GM10266 (cell line): ENCODE data around the gene PKD2L1.

Experiments used
- DNase-seq: peaks from one replicate; pipeline ENCODE4 v3.0.0; 2012; ENCODE audit errors: extremely low spot score
- TF ChIP-seq, protein P1 (sequence below): IDR thresholded peaks from 2 replicates; pipeline ENCODE4 v1.5.1; 2012; ENCODE audit warnings: mild to moderate bottlenecking, low read depth; ENCODE audit not compliant: control insufficient read depth, insufficient read depth; ENCODE audit errors: missing control alignments

Gene PKD2L1

DNA sequence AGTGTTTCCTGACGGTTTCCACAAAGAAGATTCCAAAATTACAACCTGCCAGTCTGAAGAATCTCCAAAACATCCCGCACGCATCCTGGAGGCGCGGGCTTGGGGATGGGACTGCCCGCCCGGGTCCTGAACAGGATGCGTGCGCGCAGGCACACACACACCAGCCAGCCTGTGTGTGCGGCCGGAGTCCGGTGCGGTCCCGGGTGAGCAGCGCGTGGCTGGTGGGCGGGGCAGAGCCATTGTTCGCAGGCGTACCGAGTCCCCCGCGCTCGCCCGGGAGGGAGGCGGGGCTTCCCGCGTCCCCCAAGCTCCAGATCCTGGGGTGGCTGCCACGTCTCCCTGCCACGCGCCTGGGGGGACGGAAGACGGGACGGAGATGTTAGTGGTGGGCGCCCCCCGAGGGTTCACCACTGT, 16.3 kb upstream of the PKD2L1 start:
- TF ChIP-seq, protein P1, sequence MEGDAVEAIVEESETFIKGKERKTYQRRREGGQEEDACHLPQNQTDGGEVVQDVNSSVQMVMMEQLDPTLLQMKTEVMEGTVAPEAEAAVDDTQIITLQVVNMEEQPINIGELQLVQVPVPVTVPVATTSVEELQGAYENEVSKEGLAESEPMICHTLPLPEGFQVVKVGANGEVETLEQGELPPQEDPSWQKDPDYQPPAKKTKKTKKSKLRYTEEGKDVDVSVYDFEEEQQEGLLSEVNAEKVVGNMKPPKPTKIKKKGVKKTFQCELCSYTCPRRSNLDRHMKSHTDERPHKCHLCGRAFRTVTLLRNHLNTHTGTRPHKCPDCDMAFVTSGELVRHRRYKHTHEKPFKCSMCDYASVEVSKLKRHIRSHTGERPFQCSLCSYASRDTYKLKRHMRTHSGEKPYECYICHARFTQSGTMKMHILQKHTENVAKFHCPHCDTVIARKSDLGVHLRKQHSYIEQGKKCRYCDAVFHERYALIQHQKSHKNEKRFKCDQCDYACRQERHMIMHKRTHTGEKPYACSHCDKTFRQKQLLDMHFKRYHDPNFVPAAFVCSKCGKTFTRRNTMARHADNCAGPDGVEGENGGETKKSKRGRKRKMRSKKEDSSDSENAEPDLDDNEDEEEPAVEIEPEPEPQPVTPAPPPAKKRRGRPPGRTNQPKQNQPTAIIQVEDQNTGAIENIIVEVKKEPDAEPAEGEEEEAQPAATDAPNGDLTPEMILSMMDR = no peak
- DNase-seq = peak; percentile 78

DNA sequence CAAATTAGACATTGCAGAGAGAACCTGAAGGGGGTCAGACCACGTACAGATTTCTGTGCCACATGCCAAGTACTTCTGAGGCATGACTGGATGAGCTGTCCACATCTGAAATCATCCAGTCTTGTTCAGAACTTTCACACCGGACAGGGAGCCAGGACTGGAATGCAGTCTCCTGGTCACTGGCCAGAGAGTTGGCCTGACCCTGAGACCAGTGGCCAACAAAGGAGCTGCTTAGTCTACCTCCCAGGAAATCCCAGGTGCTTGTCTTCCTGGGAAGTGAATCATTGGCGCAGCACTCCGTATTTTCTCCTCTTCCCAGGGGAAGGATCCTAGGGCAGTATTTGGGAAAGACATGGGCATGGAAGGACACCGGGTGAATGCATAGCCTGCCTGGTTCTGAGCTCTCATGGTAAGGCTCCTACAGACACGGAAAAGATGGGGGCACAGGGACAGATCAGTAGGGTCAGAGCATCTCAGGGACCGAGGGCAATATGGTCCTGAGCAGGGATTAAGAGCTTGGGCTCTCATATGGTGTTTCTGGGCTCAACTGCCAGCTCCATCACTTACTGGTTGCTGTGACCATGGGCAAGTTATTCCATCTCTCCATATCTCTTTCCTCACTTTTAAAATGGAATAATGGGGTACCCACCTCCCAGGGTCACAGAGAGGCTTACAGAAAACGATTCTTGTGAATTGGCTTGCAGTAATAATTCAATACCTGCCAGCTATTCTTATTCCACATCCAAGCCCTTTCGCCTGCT, 15.7 kb upstream of the PKD2L1 start:
- TF ChIP-seq, protein P1 = no peak

DNA sequence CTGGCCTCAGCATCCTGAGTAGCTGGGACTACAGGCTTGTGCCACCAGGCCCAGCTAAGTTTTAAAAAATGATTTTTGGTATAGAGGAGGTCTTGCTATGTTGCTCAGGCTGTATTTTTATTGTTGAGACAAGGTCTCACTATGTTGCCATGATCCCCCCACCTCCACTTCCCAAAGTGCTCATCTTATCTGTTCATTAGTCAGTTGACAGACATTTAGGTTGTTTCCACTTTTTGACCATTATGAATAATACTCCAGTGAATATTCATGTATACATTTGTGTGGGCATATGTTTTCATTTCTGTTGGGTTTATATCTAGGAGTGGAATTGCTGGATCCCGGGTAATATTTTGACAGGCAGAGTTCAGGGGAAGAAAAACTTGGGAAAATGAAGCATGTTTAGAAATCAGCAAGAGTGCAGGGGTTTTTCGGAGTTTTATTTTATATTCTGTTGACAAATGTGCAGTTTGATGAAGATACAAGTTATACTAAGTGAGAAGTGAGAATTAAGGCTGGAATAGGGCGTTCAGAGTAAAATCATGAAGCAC, 14.3 kb upstream of the PKD2L1 start:
- TF ChIP-seq, protein P1 = no peak
- DNase-seq = no peak

More for the DNA sequence above, 15.7 kb upstream of the PKD2L1 start:
- no peak for DNase-seq

DNA sequence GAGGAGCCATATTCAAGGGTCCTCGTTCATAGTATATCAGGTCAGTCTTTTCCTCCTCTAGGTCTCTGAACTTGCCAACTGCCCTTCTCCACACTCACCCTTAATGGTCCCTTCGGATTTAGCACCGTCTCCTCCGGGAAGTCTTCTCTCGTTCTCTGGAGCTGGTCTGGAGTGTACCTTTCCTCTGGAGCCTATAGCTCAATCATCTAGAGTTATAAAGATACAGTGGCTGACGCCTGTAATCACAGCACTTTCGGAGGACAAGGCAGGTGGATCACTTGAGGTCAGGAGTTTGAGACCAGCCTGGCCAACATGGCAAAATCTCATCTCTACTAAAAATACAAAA, 12.6 kb upstream of the PKD2L1 start:
- TF ChIP-seq, protein P1 = no peak
- DNase-seq = no peak

DNA sequence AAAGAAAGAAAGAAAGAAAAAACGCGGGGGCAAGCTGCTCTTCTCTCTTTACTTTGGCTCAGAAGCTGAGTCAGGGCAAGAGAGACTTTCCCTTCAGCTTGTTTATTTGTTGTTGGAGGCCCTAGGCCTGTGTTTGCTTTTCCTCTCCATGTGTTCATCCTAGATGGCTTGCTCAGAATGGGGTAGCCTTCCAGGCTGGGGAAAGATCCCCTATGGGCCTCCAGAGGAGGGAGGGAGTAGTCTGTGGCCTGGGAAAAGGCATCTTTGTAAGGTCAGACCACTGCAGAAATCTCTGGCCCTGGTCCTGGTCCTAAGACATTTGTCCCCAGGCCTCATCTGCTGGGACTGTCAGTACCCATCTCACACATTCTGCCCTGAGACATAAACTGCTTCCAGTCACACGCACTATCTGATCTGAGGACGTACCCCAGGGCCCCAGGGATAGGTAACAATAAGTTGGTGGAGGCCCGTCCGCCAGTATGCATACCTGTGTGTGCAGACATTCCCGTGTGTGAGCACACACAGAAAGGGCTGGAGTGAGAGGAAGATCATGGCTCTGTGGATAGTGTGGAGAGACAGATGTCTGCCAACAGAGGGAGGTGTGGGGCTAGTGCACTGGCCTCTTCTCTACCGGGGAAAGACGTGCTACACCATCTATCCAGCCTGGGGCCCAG, 12.1 kb upstream of the PKD2L1 start:
- TF ChIP-seq, protein P1 = peak; percentile 63
- peak; percentile 64 for DNase-seq

DNA sequence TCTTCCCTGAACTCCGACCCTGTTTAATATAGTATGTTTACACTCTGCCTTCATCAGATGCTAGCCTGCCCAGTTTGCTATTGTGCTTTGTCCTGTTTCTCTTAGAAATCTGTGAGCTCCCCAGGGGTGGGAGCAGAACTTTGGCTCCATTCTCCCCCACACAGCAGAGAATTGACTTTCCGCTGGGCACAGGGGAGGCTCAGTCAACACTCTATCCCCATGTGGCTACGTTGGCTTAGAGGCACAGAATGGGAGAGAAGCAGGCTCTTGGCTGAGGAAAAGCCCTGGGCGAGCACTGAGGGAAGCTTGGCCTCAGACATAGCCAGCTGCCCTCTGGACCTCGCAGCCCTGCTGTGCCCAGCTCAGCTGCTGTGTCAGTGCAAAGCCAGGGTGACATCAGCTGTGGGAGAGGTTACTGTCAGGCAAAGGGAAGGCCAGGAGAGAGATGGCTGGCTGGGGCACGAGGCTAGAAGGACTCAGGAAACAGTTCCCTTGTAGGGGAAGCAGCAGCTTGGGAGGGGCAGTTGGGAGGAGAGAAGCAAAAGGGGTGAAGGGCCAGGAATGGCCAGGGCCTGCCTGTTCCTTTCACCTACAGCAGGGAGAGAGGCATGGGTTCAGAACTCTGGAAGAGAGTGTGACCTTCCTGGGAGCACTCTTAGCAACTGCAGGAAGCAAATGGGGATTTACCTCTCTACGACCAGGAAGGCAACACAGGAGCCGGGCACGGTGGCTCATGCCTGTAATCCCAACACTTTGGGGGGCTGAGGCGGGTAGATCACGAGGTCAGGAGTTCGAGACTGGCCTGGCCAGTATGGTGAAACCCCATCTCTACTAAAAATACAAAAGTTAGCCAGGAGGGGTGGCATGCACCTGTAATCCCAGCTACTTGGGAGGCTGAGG, 11.2 kb upstream of the PKD2L1 start:
- TF ChIP-seq, protein P1 = no peak
- DNase-seq = no peak

DNA sequence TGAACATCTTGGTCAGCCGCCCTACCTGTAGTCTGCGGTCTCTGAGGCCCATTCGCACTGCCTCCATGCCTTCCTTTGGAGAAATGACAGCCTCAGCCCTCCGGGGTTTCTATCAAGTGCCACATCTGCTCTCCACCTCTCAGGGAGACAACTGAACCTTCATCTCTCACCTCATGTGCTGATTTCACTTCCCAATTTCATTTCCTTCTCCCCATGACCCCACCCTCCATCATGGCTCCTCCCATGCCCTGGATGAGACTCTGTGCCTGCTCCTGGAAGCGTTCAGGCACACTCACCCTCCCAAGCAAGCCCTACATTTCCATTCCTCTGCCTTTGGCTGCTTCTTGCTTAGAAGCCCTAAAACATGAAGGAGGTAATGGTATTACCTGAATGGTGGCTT, 9.2 kb upstream of the PKD2L1 start:
- peak; percentile 35 for DNase-seq
- TF ChIP-seq, protein P1 = no peak
